Ecto neural progenitor cell (in vitro differentiated cells): ENCODE data around the gene TENM4.
"Not testable (repeated sequence)": the region's sequence is repeated elsewhere in the genome, so short reads cannot be mapped to it uniquely, and the experiment has no call there.

Experiments
- DNase-seq: peaks from one replicate; pipeline ENCODE4 v3.0.0-alpha.2; 2018; ENCODE audit warnings: low spot score

The TENM4 gene

GRCh38 chr11:78901831-78902230, 539.0 kb downstream of the TENM4 start:
- no peak for DNase-seq

GRCh38 chr11:78898266-78898775, 542.5 kb downstream of the TENM4 start:
- DNase-seq, result no peak

DNA sequence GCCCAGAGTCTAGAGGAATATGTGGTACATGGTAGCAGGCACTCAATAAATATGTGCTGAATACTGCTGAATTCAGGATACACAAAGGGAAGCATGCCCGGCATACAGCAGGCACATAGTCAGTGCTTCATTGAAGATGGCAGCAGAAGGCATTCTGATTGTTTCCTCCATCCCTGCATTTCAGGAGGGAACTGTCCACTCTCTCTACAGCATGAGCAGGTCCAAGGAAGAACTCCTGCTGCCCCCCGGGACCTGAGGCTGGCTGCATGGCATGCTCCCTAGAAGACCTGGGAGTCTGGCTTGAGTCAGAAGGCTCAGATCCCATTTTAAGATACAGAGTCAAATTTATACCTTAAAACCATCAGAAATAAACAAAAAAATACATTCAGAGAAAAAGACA, 546.8 kb downstream of the TENM4 start:
- DNase-seq, result no peak

GRCh38 chr11:78889698-78890097, 551.1 kb downstream of the TENM4 start:
- DNase-seq, result no peak

DNA sequence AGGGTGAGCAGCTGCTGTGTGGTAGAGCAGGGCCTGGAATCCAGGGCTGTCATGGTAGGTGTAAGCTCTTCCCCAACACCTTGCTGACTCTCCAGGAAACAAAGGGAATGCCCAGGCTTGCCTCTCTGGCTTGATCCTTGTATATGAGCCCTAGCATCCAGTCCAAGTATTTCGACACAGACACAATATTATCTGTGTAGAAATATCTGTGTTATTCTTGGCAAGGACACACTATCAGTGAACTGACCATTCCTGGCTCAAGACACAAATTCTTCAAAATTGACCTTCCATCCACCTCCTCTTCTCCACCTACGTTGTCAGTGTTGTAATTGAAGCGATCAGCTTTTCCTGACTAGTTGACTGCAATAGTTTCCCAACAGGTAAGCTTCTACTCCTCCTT, 554.2 kb downstream of the TENM4 start:
- no peak for DNase-seq

GRCh38 chr11:78884761-78885160, 556.1 kb downstream of the TENM4 start:
- DNase-seq, result no peak

DNA sequence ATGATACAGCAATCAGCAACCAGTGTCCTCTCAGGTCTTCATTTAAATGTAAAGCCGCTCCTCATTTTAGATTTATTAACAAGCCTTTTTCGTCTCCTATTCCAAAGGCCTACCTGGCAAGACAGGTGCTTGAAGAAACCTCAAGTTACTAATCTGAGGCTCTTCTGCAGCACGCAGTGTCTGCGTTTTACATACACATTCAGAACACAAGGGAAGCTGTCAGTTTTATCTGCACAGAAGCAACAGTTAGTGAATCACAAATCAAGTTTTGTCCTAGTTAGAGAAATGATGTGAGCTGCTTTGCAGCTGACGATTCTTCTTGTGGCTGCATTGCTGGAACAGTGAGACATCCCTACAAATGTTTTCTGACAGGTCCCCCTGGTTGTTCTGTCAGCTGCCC, 557.3 kb downstream of the TENM4 start:
- DNase-seq, result no peak

DNA sequence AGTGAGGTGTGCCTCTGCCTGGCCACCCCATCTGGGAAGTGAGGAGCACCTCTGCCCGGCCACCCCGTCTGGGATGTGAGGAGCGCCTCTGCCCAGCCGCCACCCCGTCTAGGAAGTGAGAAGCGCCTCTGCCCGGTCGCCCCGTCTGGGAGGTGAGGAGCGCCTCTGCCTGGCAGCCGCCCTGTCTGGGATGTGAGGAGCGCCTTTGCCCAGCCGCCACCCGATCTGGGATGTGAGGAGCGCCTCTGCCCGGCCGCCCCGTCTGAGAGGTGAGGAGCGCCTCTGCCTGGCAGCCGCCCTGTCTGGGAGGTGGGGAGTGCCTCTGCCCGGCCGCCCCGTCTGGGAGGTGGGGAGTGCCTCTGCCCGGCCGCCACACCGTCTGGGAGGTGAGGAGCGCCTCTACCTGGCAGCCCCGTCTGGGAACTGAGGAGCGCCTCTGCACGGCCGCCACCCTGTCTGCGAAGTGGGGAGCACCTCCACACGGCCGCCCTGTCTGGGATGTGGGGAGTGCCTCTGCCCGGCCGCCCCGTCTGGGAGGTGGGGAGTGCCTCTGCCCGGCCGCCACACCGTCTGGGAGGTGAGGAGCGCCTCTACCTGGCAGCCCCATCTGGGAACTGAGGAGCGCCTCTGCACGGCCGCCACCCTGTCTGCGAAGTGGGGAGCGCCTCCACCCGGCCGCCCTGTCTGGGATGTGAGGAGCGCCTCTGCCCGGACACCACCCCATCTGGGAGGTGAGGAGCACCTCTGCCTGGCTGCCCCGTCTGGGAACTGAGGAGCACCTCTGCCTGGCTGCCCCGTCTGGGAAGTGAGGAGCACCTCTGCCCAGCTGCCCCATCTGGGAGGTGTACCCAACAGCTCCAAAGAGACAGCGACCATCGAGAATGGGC, 561.5 kb downstream of the TENM4 start:
- not testable (repeated sequence) for DNase-seq

GRCh38 chr11:78878631-78879030, 562.2 kb downstream of the TENM4 start:
- no peak for DNase-seq

GRCh38 chr11:78876676-78877075, 564.2 kb downstream of the TENM4 start:
- no peak for DNase-seq

DNA sequence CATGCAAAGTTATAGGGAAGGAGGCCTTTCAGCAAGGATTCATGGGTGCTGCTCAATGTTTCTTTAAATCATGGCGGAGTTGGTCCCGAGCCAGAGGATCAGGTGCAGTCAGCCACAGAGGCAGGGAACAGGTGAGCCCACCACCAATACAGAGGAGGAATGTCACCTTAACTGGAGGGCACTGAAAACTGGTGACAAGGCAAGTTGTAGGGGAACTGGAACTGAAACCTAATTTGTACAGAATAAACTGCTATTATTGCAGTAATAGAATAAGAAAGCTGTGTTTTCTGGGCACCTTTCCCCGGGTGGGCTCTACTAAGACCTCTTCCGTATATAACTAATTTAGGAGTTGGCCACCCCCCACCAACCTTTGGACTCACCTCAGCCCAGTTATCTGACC, 570.2 kb downstream of the TENM4 start:
- DNase-seq, result no peak

DNA sequence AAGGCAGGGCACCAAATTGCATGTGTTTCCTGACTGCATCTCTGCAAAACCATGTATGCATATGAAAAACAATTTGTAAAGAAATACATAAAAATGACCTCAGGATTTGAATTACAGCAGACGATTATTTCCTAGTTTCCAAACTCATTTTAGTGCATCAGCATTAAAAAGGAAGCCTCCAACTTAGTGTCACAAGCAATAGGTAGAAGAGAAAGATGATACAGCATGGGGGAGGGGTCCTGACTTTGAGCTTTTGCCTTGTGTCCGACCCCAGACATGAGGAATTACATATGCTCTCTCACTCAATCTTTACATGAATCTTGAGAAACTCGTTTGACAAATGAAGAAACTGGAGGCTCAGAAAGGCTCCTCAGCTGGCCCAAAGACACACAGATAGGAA, 571.5 kb downstream of the TENM4 start:
- DNase-seq, result no peak

GRCh38 chr11:78868563-78868962, 572.3 kb downstream of the TENM4 start:
- DNase-seq, result no peak

- DNase-seq, result no peak
Measured at GRCh38 chr11:78860720-78861422, 580.0 kb downstream of the TENM4 start.

- no peak for DNase-seq
Measured at GRCh38 chr11:78857688-78858087, 583.1 kb downstream of the TENM4 start.

DNA sequence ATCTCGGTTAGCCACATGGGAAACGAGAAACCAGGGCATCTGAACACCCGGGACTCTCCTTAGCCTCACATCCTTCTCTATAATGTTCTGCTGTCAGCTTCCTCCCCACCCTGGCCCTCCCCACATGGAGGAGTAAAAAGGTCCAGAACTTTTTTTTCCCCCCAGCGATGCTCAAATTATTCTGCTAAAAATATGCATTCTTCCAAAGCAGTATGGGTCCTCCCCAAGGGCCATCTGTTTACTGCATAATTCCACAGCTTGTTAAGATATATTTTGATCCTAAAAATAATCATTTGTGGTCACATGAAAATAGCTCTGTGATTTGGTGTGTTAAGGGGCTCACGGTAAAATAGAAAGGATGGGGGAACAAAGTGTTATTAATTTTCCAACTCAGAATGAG, 584.6 kb downstream of the TENM4 start:
- no peak for DNase-seq

DNA sequence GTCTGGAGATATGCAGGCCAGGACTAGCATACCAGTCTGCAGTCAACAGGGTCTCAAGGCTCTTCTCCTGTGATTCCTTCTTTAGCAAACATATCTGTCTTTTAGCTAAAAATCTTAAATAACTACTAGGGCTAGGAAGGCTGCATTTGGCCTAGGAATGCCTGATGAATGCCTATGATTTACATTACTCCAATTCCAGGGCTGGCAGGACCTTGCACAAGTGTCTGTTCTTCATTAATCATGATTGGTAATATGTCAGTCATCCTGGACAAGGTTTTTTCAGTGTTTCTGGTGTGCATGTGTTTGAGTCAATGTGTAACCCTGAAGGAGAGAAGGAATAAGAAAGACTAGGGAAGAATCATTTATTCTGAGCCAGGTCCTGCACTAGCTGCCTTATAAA, 585.7 kb downstream of the TENM4 start:
- no peak for DNase-seq

DNA sequence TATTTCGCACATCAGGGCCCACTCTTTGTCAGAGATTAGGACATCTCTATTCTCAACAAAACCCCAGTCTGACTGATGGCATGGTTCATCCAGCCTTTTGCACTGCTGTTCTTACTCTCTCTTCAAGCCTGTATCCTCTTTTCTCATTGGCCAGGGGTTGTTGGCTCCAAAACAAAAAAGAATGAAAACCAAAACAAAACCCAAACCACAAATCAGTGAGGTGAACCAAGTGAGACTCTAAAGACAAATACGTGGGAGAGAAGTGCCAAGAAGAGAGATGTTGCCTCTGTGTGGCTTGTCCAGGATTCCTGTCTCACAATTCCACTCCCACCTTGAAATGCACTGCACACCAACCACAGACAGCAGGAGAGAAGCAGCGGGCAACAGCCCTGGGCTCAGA, 587.3 kb downstream of the TENM4 start:
- no peak for DNase-seq

GRCh38 chr11:78851878-78852586, 588.8 kb downstream of the TENM4 start:
- no peak for DNase-seq

DNA sequence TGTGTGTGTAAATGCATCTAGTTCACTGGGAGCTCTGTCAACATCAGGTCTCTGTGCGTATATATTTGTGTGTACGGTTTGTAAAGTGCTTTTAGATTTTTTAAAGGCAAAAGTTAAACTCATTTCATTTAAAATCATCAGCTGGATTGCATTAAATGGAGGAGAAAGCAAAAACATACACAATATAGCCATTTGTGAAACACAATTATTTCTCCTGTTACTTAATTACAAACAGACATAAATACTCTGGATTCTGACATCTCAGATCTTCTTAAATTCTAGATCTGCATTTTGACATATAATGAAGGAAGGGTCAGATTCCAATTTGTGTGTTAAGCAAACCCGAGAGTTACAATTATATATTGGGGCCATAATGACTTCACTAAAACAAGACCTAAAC, 590.8 kb downstream of the TENM4 start:
- DNase-seq, result no peak

DNA sequence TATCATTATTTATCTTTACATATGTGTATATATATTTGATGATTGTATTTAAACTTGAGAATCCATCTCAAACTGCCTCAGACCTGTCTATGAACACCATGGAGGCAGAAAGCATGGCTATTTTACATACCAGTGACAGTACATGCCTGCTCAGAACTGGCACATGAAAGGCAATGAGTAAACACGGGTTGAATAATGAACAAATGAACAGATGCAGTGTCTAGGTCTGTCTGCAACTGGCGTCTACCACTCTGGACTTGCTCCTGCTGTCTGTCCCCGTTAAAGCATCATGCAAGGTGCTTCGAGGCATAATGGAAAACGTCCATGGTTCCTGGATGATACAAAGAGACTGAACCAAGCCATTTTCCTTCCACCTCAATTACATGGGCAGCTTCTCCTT, 594.6 kb downstream of the TENM4 start:
- DNase-seq, result no peak

DNA sequence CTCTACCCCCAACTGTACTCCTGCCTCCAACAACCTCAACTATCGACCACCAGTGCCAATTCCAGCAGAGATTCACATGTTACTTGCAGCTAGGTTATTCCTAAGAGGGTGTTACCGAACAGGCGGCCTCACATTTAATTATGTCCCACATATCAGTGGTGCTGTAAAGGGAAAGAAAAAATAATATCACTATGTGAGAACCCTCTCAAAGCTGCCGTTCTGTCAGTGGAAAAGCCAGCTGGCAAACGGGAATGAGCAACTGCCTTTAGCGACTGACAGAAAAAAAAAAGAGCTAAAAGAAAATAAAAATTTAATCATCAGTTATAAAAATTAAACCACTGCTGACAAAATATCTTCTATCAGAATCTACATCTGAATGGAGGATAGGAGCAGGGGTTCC, 595.3 kb downstream of the TENM4 start:
- DNase-seq, result no peak
